G401.6 (cell line): ENCODE results near the gene WDR53.
"Not testable (repeated sequence)": the region's sequence is repeated elsewhere in the genome, so short reads cannot be mapped to it uniquely, and the experiment has no call there.

Experiments used
- FAIRE-seq: peaks from 2 replicates; lab custom pipeline; 2012; peaks lifted over from hg19 to GRCh38; lab: Jason Lieb, UNC

Gene WDR53

DNA sequence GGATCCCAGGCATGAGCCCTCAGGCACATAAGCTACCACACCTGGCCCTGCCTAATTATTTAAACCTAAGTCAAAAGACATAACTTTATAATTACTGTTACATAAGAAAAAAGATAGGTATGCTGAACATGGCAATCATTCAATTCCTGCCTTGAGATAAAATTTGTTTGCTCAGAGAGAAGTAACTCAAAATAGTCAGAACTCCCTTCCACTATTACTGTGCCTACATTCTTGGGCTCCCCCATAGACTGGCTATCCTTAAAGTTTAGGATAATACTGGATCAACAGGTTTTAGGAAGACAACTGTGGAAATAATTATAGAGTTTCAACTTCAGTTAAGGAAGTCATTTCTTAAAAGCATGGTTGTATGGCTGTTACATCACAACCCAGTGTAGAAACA is 9.9 kb downstream of the WDR53 start:
- FAIRE-seq = no peak

DNA sequence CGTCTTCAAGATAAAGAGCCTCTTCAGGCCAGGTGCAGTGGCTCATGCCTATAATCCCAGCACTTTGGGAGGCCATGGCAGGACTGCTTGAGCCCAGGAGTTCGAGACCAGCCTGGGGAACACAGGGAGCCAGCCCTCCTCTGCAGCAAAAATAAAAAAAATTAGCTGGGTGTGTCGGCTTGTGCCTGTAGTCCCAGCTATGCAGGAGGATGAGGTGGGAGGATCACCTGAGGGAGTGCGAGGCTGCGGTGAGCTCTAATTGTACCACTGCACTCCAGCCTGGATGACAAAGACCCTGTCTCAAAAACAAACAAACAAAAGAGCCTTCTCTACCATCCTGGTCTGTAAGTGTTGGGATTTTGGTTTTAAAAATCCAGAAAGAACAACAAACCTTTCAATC is 11.1 kb downstream of the WDR53 start:
- FAIRE-seq = no peak

DNA sequence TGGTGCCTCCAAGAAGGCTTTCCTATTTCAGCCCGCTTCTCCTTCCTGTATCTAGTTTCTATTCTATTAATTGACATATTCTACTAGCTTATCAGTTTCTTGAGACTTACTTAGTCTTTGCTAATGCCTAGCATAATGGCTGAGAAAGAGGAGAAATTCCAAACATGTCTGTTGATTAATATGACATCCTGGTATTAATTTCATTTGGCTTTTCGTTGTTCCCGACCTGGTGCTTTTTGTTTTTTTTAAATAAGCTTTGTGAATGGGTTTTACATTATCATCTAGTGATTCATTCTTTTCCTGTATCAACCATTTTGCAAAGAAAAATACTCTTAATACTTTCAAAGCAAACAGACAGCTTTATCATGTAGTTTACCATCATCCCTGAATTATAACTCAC is 13.1 kb downstream of the WDR53 start:
- FAIRE-seq = no peak

DNA sequence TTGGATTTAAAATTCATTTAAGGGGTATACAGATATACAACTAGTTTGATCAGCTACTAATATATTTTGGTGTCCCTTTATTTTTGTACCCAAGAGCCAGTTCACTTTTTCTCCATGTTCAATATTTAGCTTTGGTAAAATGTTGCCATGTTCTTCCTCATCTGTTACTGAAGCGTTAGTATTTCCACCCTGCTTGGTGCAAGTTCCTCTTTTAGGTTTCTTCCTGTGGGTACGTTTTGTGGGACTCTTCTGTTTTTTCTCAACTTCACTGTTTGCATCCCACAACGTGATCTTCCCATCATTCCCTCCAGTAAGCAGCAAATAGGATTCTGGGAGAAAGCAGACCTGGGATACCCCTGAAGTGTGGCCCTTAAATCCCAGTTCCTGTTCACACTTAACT is 14.1 kb downstream of the WDR53 start:
- no peak for FAIRE-seq

DNA sequence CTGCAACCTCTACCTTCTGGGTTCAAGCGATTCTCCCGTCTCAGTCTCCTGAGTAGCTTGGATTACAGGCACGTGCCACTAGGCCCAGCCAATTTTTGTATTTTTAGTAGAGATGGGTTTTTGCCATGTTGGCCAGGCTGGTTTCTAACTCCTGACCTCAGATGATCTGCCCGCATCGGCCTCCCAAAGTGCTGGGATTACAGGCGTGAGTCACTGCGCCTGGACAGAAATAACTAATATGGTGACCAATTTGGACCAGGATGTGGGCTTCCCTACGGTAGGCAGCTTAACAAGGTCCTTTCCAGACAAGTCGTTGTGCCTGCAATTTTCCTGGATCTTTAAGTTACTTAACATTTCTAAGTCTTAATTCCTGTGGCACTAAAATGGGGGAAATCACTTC is 14.8 kb downstream of the WDR53 start:
- FAIRE-seq = no peak

DNA sequence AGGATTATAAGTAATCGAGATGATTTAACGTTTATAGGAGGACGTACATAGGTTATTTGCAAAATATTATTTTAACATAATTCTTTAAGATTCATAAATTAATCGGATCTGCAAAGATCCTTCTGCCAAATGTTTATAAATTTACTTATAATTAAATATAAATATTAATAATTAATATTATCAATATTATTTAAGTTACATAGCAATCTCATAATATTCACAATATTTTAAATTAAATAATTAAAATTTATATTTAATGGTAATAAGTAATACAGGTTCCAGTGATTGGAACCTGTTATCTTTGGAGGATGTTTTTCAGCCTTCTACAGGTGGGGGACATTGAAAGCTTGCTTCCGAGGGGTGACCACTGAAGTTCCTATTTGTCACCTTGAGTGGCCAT is 16.1 kb downstream of the WDR53 start:
- FAIRE-seq = peak; percentile 90

DNA sequence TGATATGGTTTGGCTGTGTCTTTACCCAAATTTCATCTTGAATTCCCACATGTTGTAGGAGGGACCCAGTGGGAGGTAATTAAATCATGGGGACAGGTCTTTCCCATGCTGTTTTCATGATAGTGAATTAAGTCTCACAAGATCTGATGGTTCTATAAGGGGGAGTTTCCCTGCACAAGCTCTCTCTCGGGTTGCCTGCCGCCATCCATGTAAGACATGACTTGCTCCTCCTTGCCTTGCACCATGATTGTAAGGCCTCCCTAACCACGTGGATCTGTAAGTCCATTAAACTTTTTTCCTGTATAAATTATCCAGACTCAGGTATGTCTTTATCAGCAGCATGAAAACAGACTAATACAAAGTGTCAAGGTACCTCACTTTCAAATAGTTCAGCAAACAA is 18.2 kb downstream of the WDR53 start:
- not testable (repeated sequence) for FAIRE-seq

DNA sequence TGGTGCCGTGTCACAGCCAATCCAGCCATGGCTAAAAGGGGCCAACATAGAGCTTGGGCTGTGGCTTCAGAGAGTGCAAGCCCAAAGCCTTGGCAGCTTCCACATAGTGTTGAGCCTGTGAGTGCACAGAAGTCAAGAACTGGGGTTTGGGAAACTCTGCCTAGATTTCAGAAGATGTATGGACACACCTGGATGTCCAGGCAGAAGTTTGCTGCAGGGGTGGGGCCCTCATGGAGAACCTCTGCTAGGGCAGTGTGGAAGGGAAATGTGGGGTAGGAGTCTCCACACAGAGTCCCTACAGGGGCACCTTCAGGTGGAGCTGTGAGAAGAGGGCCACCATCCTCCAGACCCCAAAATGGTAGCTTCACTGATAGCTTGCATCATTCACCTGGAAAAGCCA is 19.0 kb downstream of the WDR53 start:
- FAIRE-seq = not testable (repeated sequence)

DNA sequence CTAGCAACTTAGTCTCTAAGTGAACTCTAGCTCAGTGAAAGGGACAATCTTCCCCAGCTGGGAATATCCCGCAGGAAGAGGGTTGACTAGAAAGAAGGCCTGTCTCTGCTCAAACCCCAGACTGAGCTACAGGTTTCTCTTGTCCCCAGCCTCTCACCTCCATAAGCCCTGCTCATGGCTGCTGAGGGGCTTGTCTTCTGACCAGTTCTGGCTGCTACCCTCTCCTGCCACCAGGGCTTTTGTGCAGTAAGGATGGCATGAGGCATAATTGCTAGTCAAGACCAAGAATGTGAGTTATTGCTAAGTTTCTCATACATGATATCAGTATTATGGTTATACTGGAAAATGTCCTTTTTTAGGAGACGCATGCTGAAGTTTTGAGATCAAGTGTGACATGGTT is 21.3 kb downstream of the WDR53 start:
- no peak for FAIRE-seq

DNA sequence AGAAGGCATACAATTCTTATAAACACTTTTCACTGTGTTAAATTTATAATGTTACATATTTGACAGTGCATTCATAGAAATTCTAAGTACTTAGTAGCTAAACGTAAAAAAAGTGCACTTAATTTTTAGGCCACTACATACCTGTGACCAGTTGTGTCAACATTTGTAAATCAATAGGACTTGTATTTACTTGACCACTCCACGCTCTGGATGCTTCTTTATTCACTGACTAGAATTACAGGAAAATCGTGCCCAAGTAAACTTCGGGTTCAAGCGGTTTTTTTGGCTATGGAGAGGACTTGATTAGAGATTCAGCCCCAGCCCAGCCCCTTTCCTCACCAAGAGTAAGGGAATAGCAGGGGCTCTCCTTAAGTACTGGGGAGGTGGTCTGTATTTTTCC is 21.8 kb downstream of the WDR53 start:
- FAIRE-seq = no peak

DNA sequence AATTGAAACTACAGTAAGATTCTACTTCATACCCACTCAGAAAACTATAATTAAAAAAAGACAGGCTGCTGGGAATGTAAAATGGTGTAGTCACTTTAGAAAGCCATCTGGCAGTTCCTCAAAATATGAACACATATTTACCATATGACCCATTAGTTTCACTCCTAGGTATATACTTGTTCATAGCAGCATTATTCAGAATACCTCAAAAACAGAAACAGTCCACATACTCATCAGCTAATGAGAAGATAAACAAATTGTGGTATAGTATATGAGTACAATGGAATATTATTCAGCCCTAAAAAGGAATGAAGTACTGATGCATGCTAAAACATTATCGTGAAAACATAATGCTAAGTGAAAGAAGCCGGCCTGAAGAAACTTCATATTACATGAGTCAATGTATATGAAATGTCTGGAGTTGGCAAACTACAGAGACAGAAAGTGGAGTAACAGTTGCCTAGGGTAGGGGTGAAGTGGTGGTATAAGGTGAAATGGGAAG is 23.8 kb downstream of the WDR53 start:
- FAIRE-seq = no peak

DNA sequence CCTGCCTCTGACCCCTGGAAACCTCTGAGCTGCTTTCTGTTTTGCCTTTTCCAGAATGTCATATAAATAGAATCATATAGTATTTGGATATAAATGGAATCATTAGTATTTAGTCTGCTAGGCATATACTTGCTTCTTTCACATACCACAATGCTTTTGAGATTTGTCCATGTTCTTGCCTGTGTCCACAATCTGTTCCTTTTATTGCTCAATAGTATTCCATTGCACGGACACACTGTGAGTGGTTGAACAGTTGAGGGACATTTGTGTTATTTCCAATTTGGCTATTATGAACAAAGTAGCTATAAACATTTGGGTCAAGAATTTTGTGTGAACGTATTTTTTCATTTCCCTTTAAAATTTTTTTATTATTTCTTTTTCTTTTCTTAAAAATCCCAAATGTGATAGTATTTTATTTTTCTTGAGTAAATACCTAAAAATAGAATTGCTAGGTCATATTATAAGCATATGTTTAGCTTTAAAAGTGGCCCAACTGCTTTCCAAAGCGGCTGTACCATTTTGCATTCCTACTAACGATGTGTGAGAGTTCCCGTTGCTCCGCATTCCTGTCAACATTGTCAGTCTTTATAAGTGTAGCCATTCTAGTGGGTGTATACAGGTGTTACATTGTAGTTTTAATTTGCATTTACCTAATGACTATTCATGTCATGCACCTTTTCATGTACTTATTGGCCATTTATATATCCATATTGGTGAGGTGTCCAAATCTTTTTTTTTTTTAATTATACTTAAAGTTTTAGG is 26.5 kb downstream of the WDR53 start:
- no peak for FAIRE-seq

DNA sequence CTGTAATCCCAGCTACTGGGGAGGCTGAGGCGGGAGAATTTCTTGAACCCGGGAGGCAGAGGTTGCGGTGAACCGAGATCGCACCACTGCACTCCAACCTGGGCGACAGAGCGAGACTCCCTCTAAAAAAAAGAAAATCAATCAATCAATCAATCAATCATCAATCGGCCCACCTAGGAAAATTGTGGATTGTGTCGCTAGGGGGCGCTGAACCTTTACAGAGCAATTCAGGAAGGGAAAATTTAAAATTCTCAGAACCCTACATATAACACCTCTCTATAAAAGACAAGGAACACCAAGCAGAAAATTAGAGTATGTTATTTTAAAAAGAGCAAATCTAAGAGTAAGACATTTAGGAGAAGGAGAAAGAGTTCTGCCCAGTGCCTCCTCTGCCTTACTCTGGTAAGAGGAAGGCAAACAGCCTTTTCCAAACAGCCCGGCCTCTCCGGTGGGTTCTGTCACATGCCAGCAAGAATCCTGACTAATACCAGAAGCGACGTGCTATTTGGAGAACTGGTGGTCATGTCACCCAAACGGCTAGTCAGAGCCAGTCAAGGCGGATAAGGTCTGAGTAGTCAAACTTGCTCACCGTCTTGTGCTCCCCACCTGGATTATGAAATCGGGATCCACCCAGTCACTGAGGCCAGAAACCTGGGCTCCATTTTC is 30.9 kb downstream of the WDR53 start:
- FAIRE-seq = no peak

DNA sequence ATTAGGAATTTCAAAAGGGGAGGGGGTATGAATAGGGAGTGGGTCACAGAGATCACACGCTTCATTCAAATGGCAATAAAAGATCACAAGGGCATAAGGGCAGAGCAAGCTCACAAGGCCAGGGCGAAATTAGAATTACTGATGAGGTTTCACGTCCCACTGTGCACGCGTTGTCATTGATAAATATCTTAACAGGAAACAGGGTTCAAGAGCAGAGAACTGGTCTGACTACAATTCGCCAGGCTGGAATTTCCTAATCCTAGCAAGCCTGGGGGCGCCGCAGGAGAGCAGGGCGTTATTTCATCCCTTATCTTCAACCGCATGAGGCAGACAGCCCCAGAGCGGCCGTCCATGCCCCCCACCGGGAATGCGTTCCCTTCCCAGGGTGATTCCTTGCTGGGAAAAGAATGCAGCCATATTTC is 35.1 kb downstream of the WDR53 start:
- FAIRE-seq = no peak

DNA sequence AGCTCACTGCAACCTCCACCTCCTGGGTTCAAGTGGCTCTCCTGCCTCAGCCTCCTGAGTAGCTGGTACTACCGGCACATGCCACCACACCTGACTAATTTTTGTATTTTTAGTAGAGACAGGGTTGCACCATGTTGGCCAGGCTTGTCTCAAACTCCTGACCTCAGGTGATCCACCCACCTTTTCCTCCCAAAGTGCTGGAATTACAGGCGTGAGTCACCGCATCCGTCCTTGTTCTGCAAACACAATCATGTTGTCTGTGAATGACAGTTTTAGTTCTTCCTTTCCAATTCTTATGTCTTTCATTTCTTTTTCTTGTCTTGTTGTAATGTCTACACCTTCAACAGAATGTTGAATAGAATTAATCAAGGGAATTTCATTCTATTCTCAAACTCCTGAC is 36.9 kb downstream of the WDR53 start:
- no peak for FAIRE-seq

DNA sequence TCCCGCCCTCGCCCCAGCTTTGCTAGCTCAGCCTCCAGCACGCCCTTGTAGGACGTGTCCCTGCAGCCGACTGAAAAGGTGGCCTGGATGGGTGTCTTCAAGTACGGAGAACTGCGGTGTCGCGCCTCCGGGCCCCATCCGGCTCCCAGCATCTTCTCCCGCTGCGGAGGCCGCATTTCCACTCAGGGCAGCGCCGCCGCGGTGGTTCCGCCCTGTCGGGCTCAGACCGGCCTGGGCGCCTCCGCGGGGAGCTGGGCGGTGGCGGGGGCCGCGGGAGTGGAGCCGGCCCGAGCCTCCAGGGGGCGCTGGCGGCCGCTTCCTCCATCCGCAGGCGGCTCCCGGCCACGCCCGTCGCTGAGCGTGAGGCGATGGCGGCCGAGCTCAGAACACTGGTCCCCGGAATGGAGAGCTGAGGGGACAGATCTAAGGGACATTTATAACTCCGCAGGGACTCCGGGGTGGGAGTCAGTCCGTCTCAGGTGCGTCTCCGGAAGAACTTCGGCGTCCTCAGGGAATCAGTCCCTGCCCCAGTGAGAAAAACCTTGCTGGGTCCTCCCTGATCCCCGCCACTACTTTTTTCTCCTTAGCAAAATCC is 39.6 kb downstream of the WDR53 start:
- FAIRE-seq = no peak

DNA sequence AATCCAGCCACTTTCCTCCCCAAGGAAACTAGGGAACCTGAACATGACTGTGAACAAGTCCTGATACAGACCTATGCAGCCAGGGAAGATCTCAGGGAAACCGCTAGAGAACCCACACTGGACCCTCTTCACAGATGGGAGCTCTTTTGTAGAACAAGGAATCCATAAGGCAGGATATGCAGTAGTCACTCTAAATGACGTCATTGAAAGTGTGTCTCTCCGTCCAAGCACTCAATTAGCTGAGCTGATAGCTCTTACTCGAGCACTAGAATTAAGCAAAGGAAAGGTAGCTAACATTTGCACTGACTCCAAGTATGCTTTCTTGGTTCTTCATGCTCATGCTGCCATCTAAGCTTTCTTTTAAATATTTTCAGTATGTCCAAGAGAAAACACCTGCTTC is 43.2 kb downstream of the WDR53 start:
- FAIRE-seq = no peak

DNA sequence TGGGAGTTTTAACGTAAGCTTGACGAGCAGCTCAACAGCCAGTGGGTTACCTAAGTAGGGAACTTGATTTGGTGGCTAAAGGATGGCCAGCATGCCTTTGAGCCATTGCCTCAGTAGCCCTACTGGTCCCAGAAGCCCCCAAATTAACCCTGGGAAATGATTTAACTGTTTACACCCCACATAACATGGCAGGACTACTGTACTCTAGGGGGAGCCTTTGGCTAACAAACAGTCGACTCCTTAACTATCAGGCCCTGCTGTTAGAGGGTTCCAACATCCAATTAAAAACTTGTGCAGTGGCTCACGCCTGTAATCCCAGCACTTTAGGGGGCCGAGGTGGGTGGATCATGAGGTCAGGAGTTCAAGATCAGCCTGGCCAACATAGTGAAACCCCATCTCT is 43.8 kb downstream of the WDR53 start:
- no peak for FAIRE-seq

DNA sequence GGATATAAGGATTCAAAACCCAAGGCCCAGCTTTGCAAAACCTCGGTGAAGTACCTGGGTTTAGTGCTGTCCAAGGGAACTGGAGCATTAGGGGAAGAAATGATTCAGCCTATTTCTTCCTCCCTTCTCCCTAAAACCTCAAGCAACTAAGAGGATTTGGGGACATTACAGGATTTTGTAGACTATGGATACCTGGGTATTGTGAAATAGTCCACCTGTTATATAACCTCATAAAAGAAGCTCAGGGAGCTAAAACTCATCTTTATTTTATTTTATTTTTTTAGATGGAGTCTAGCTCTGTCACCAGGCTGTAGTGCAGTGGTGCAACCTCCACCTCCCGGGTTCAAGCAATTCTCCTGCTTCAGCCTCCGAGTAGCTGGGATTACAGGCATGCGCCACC is 44.5 kb downstream of the WDR53 start:
- no peak for FAIRE-seq

DNA sequence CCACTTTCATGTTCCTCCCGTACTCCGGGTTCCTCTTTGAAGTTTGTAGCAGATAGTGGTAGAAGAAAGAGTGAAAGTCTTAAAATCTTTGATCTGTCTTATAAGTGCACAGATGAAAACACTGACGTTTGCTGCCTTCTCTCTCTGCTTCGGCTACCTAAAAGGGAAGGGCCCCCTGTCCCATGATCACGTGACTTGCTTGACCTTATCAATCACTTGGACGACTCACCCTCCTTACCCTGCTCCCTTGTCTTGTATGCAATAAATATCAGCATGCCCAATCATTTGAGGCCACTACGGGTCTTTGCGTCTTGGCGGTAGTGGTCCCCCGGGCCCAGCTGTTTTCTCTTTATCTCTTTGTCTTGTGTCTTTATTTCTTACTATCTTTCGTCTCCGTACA is 47.1 kb downstream of the WDR53 start:
- not testable (repeated sequence) for FAIRE-seq

DNA sequence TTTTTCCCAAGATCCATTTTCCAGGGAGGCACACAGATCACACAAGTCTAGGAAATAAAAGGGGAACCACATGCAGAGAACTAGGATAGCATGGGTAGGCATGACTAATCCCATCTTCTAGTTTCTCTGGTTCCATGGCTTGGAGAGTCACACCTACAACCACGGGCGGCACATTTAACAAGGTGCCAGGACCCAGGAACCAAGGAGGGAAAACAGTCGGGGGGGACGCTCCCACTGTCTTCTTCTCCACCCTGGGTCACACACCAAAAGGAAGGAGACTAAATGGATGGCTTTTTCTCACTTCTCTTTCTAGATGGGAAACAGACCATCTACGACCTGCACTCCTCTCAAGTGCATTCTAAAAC is 48.7 kb downstream of the WDR53 start:
- FAIRE-seq = no peak

DNA sequence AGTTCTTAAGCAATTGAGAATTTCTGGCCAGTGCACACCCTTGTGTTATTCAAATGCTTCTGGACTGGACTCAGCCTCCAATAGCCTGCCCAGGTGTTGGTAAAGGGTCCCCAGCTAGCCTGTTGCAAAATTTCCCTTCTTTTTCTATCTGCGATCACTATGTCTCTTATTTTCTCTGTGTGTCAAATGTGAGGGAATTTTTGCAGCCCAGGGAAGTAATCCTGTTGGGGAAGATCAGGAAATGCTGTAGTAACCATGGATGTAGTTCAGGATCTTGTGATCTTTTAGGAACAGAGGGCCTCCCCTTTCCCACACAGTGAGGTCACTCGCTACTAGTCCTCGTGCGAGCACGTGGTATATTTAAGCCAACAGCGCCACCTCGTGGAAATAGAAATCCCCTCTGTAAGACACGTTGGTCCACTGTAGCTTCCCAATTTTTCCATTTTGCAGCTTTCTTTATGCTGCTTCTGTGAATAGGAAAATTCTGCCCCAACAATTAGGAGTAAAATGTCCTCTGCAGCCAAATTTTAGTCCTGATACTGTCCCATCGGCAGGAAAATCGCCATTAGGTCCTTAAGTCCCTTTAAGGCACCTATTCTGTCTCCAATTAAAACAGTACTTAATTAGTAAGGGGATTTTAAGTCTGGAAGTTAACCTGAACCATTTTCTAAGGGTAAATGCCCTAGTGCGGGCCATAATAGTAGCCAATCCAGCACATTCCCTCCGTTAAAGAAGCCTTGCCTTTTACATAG is 49.2 kb downstream of the WDR53 start:
- peak; percentile 84 for FAIRE-seq

DNA sequence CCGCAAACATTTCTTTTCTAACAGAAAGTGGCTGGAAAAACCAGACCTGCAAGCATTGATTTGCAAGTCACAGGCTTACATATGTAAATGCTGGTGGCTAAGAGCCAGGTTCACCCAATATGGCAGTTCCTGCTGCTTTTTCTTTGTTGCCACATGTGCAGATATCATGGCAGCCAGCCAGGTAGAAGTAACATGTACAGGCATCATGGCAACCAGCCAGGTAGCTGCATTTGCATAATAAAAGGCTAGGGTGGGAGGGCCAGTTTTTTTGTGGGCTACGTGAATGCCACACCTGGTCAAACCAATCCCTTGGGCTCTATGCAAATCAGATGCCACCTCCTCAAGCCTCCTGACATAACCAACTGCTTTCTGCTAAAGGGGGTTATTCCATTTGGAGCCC is 50.4 kb downstream of the WDR53 start:
- FAIRE-seq = no peak
